Stimulated activated effector memory CD8-positive, alpha-beta T cell treated with anti-CD3 and anti-CD28 coated beads, Interleukin-12 subunit alpha, Interleukin-12 subunit beta, amount 100 ng/mL, for 72 hours (primary cell): ENCODE results near the gene GCA.

Source experiments
- ATAC-seq: fragments of 150-1000 bp; cut with Tn5 transposase; 2 replicates; pipeline ENCODE4 v1.10.0; 2021
- DNase-seq, 2 donors: peaks; one replicate each; pipeline ENCODE4 v3.0.0; 2021 to 2022; ENCODE audit warnings: low spot score in 2 of 2
- H3K27ac Mint-ChIP-seq: one replicate; pipeline ENCODE4 v1.8.0; 2022; ENCODE audit warnings: mild to moderate bottlenecking, mixed read lengths
- H3K36me3 Mint-ChIP-seq: one replicate; pipeline ENCODE4 v1.8.0; 2022; ENCODE audit warnings: mild to moderate bottlenecking, mixed read lengths
- H3K4me1 Mint-ChIP-seq: one replicate; pipeline ENCODE4 v1.8.0; 2022; ENCODE audit warnings: mixed read lengths
- H3K4me3 Mint-ChIP-seq: one replicate; pipeline ENCODE4 v1.8.0; 2022; ENCODE audit warnings: mild to moderate bottlenecking, mixed read lengths
- H3K9me3 Mint-ChIP-seq: one replicate; pipeline ENCODE4 v1.8.0; 2022; ENCODE audit warnings: mixed read lengths

Gene GCA

GRCh38 chr2:162343824-162344616, at the start of gene GCA:
Gene GCA (plus strand): TSS chr2:162344132. CDS start chr2:162344249, 117 bp downstream.
- DNase-seq = peak; percentile 89 to 98
- H3K9me3 Mint-ChIP-seq = no peaks in the 10 kb centered on the region

GRCh38 chr2:162295009-162295408, 48.9 kb upstream of the GCA start:
- Mint-ChIP-seq H3K9me3 (no peaks in the 10 kb centered on the region), H3K27ac (no peak overlapping the region)

More at GRCh38 chr2:162343824-162344616, at the start of gene GCA:
- Mint-ChIP-seq H3K4me1 (peaks cover 5% of the 10 kb centered on the region), H3K36me3 (peaks cover 7% of the 10 kb centered on the region), H3K27ac (peak within 1 kb of the TSS; percentile 83), H3K4me3 (peak within 1 kb of the TSS; percentile 82)
- ATAC-seq = peak; percentile 99

GRCh38 chr2:162297925-162298552, 45.9 kb upstream of the GCA start:
- no peak overlapping the region for H3K27ac Mint-ChIP-seq
- no peaks in the 10 kb centered on the region for H3K9me3 Mint-ChIP-seq
- H3K36me3 Mint-ChIP-seq = no peaks in the 10 kb centered on the region
- H3K4me3 Mint-ChIP-seq = no peak overlapping the region
- H3K4me1 Mint-ChIP-seq = no peaks in the 10 kb centered on the region
- ATAC-seq (no peak), DNase-seq (peak; percentile 52 to 74)

More at GRCh38 chr2:162295009-162295408, 48.9 kb upstream of the GCA start:
- no peak for ATAC-seq
- no peak for DNase-seq
- H3K4me1 Mint-ChIP-seq = no peaks in the 10 kb centered on the region
- no peak overlapping the region for H3K4me3 Mint-ChIP-seq
- H3K36me3 Mint-ChIP-seq = peaks cover 12% of the 10 kb centered on the region

- no peaks in the 10 kb centered on the region for H3K9me3 Mint-ChIP-seq
- no peak for DNase-seq
- H3K36me3 Mint-ChIP-seq = no peaks in the 10 kb centered on the region
- no peak overlapping the region for H3K4me3 Mint-ChIP-seq
- H3K27ac Mint-ChIP-seq = no peak overlapping the region
- no peak for ATAC-seq
- no peaks in the 10 kb centered on the region for H3K4me1 Mint-ChIP-seq
These were observed 45.1 kb upstream of the GCA start for GRCh38 chr2:162298669-162299335.

GRCh38 chr2:162300266-162300665, 43.7 kb upstream of the GCA start:
- H3K36me3 Mint-ChIP-seq = peaks cover 8% of the 10 kb centered on the region

GRCh38 chr2:162301151-162301804, 42.7 kb upstream of the GCA start:
- Mint-ChIP-seq H3K36me3 (peaks cover 16% of the 10 kb centered on the region), H3K4me3 (no peak overlapping the region), H3K4me1 (no peaks in the 10 kb centered on the region), H3K9me3 (no peaks in the 10 kb centered on the region), H3K27ac (no peak overlapping the region)
- DNase-seq (peak; percentile 13 to 66), ATAC-seq (peak; percentile 71)

More at GRCh38 chr2:162300266-162300665, 43.7 kb upstream of the GCA start:
- Mint-ChIP-seq H3K4me1 (no peaks in the 10 kb centered on the region), H3K4me3 (no peak overlapping the region), H3K27ac (no peak overlapping the region), H3K9me3 (no peaks in the 10 kb centered on the region)
- DNase-seq (no peak), ATAC-seq (no peak)

- H3K9me3 Mint-ChIP-seq = no peaks in the 10 kb centered on the region
- no peak overlapping the region for H3K4me3 Mint-ChIP-seq
- ATAC-seq (no peak), DNase-seq (no peak)
- no peak overlapping the region for H3K27ac Mint-ChIP-seq
- peaks cover 22% of the 10 kb centered on the region for H3K36me3 Mint-ChIP-seq
- H3K4me1 Mint-ChIP-seq = no peaks in the 10 kb centered on the region
These were observed 42.1 kb upstream of the GCA start for GRCh38 chr2:162301877-162302276.

- H3K9me3 Mint-ChIP-seq = no peaks in the 10 kb centered on the region
- DNase-seq (no peak), ATAC-seq (no peak)
- peaks cover 44% of the 10 kb centered on the region for H3K36me3 Mint-ChIP-seq
- H3K4me1 Mint-ChIP-seq = peaks cover 16% of the 10 kb centered on the region
- H3K27ac Mint-ChIP-seq = no peak overlapping the region
- no peak overlapping the region for H3K4me3 Mint-ChIP-seq
These were observed 38.0 kb upstream of the GCA start for GRCh38 chr2:162305901-162306300.

- H3K4me3 Mint-ChIP-seq = no peak overlapping the region
- peak overlapping the region; percentile 36 for H3K27ac Mint-ChIP-seq
- DNase-seq (no peak), ATAC-seq (peak; percentile 74)
- no peaks in the 10 kb centered on the region for H3K9me3 Mint-ChIP-seq
- H3K36me3 Mint-ChIP-seq = peaks cover 45% of the 10 kb centered on the region
- peaks cover 20% of the 10 kb centered on the region for H3K4me1 Mint-ChIP-seq
These were observed 35.0 kb upstream of the GCA start for GRCh38 chr2:162308747-162309503.

GRCh38 chr2:162312853-162313252, 31.1 kb upstream of the GCA start:
- ATAC-seq (no peak), DNase-seq (no peak)
- H3K36me3 Mint-ChIP-seq = peaks cover 24% of the 10 kb centered on the region
- peaks cover 47% of the 10 kb centered on the region for H3K4me1 Mint-ChIP-seq
- H3K4me3 Mint-ChIP-seq = no peak overlapping the region
- no peak overlapping the region for H3K27ac Mint-ChIP-seq
- H3K9me3 Mint-ChIP-seq = no peaks in the 10 kb centered on the region

GRCh38 chr2:162315938-162316337, 28.0 kb upstream of the GCA start:
- Mint-ChIP-seq H3K4me3 (peak overlapping the region; percentile 92), H3K36me3 (peaks cover 17% of the 10 kb centered on the region), H3K27ac (peak overlapping the region; percentile 99), H3K4me1 (peaks cover 48% of the 10 kb centered on the region), H3K9me3 (no peaks in the 10 kb centered on the region)
- DNase-seq = no peak
- ATAC-seq = no peak

- Mint-ChIP-seq H3K27ac (peak overlapping the region; percentile 99), H3K4me1 (peaks cover 55% of the 10 kb centered on the region), H3K4me3 (peak overlapping the region; percentile 92), H3K9me3 (no peaks in the 10 kb centered on the region), H3K36me3 (peaks cover 16% of the 10 kb centered on the region)
- ATAC-seq (no peak), DNase-seq (no peak)
These were observed 27.3 kb upstream of the GCA start for GRCh38 chr2:162316590-162316989.

- Mint-ChIP-seq H3K4me1 (peaks cover 55% of the 10 kb centered on the region), H3K9me3 (no peaks in the 10 kb centered on the region), H3K4me3 (peak overlapping the region; percentile 92), H3K27ac (peak overlapping the region; percentile 99), H3K36me3 (peaks cover 16% of the 10 kb centered on the region)
- no peak for DNase-seq
- ATAC-seq = no peak
These were observed 26.7 kb upstream of the GCA start for GRCh38 chr2:162317058-162317742.

GRCh38 chr2:162317861-162318327, 26.0 kb upstream of the GCA start:
- DNase-seq = peak; percentile 21 to 70
- Mint-ChIP-seq H3K4me3 (peak overlapping the region; percentile 92), H3K27ac (peak overlapping the region; percentile 99), H3K36me3 (peaks cover 16% of the 10 kb centered on the region), H3K9me3 (no peaks in the 10 kb centered on the region), H3K4me1 (peaks cover 55% of the 10 kb centered on the region)
- peak; percentile 22 for ATAC-seq
